ENCODE results near the gene FRMPD2. TPM values are rescaled to one million over a fixed set of nuclear protein-coding genes. Genes with fewer than 3 reads are reported as not detected.

The FRMPD2 gene
- polyA plus RNA-seq (2012; ENCODE audit: insufficient read length, low read depth), result not detected

- no peak for TF ChIP-seq SIN3A (IDR thresholded peaks at IDR 0.05; ENCODE audit: borderline replicate concordance, insufficient read depth, low read length)
Observed at GRCh38 chr10:48274636-48275035, at the start of gene FRMPD2. Gene FRMPD2 (minus strand): TSS chr10:48274696. CDS start chr10:48274567, 129 bp downstream.

- no peak for TF ChIP-seq SIN3A (IDR thresholded peaks at IDR 0.05; ENCODE audit: borderline replicate concordance, insufficient read depth, low read length)
- no peak for TF ChIP-seq POLR2AphosphoS5 (IDR thresholded peaks at IDR 0.05; ENCODE audit: low read depth, low read length)
- TF ChIP-seq FOXP2 (optimal IDR thresholded peaks at IDR 0.05; ENCODE audit: borderline replicate concordance, extremely low read depth, extremely low read length, insufficient read depth), result no peak
- TF ChIP-seq REST (IDR thresholded peaks at IDR 0.05; ENCODE audit: insufficient read depth in 1 of 2, low read depth in 2 of 2, low read length in 2 of 2), result no peak
- no peak for TF ChIP-seq TAF1 (IDR thresholded peaks at IDR 0.05; ENCODE audit: borderline replicate concordance, insufficient read depth, low read length)
Observed at GRCh38 chr10:48322017-48322416, 47.5 kb upstream of the FRMPD2 start.

- no peak for TF ChIP-seq REST (IDR thresholded peaks at IDR 0.05; ENCODE audit: insufficient read depth in 1 of 2, low read depth in 2 of 2, low read length in 2 of 2)
- no peak for TF ChIP-seq POLR2AphosphoS5 (IDR thresholded peaks at IDR 0.05; ENCODE audit: low read depth, low read length)
- no peak for TF ChIP-seq SIN3A (IDR thresholded peaks at IDR 0.05; ENCODE audit: borderline replicate concordance, insufficient read depth, low read length)
- no peak for TF ChIP-seq FOXP2 (optimal IDR thresholded peaks at IDR 0.05; ENCODE audit: borderline replicate concordance, extremely low read depth, extremely low read length, insufficient read depth)
- TF ChIP-seq TAF1 (IDR thresholded peaks at IDR 0.05; ENCODE audit: borderline replicate concordance, insufficient read depth, low read length), result no peak
Observed at GRCh38 chr10:48317321-48317990, 43.0 kb upstream of the FRMPD2 start.

GRCh38 chr10:48316236-48316635, 41.7 kb upstream of the FRMPD2 start:
- no peak for TF ChIP-seq SIN3A (IDR thresholded peaks at IDR 0.05; ENCODE audit: borderline replicate concordance, insufficient read depth, low read length)
- no peak for TF ChIP-seq FOXP2 (optimal IDR thresholded peaks at IDR 0.05; ENCODE audit: borderline replicate concordance, extremely low read depth, extremely low read length, insufficient read depth)
- no peak for TF ChIP-seq REST (IDR thresholded peaks at IDR 0.05; ENCODE audit: insufficient read depth in 1 of 2, low read depth in 2 of 2, low read length in 2 of 2)

- TF ChIP-seq FOXP2 (optimal IDR thresholded peaks at IDR 0.05; ENCODE audit: borderline replicate concordance, extremely low read depth, extremely low read length, insufficient read depth) (no peak), REST (IDR thresholded peaks at IDR 0.05; ENCODE audit: insufficient read depth in 1 of 2, low read depth in 2 of 2, low read length in 2 of 2) (no peak), POLR2AphosphoS5 (IDR thresholded peaks at IDR 0.05; ENCODE audit: low read depth, low read length) (no peak), TAF1 (IDR thresholded peaks at IDR 0.05; ENCODE audit: borderline replicate concordance, insufficient read depth, low read length) (no peak), SIN3A (IDR thresholded peaks at IDR 0.05; ENCODE audit: borderline replicate concordance, insufficient read depth, low read length) (no peak)
Observed at GRCh38 chr10:48314107-48314506, 39.6 kb upstream of the FRMPD2 start.

Data from PFSK-1 (cell line).